CD4-positive, alpha-beta memory T cell (primary cell): Measurements from ENCODE around the gene NES. TPM values are rescaled to one million over a fixed set of nuclear protein-coding genes. Genes with fewer than 3 reads are reported as not detected.

Source experiments
- CTCF ChIA-PET: fragments of 350-600 bp; sonication (Branson Sonifier 250); formaldehyde crosslinking; loops from one replicate; lab custom pipeline; 2021; ENCODE audit warnings: inconsistent platforms; ENCODE audit not compliant: partially characterized antibody; lab: Charles Lee
- POLR2A ChIA-PET: fragments of 350-600 bp; sonication (Branson Sonifier 250); formaldehyde crosslinking; loops from one replicate; lab custom pipeline; 2021; ENCODE audit not compliant: partially characterized antibody; lab: Charles Lee
- DNase-seq, 5 donors: peaks; one replicate each; pipeline versions ENCODE4 v3.0.0 to v3.0.0-alpha.2; 2020 to 2022; ENCODE audit warnings: mixed read lengths in 1 of 5
- H3K27ac ChIP-seq: one replicate; pipeline ENCODE4 v1.7.0; 2013; ENCODE audit warnings: low read depth, low read length
- H3K27me3 ChIP-seq: 2 replicates; pipeline ENCODE4 v1.7.0; 2013; ENCODE audit warnings: mild to moderate bottlenecking, low read length, moderate library complexity; ENCODE audit not compliant: insufficient read depth
- H3K36me3 ChIP-seq: 2 replicates; pipeline ENCODE4 v1.7.0; 2013; ENCODE audit warnings: mild to moderate bottlenecking, low read length, moderate library complexity; ENCODE audit not compliant: insufficient read depth
- H3K4me1 ChIP-seq: 2 replicates; pipeline ENCODE4 v1.7.0; 2013; ENCODE audit warnings: mild to moderate bottlenecking, low read length, moderate library complexity; ENCODE audit not compliant: insufficient read depth
- H3K4me3 ChIP-seq, 2 donors: one replicate each; pipeline ENCODE4 v1.7.0; 2013; ENCODE audit warnings: low read length in 2 of 2, mild to moderate bottlenecking in 1 of 2
- H3K9me3 ChIP-seq, 2 donors: one replicate each; pipeline ENCODE4 v1.7.0; 2013; ENCODE audit warnings: low read length in 2 of 2, control low read depth in 1 of 2; ENCODE audit not compliant: control insufficient read depth in 1 of 2
- H3K27ac Mint-ChIP-seq, 7 donors: one replicate each; pipeline ENCODE4 v1.8.0; 2020 to 2021; ENCODE audit warnings: mixed read lengths in 7 of 7, mild to moderate bottlenecking in 6 of 7, inconsistent platforms in 3 of 7, moderate library complexity in 3 of 7
- H3K27me3 Mint-ChIP-seq, 2 donors: one replicate each; pipeline ENCODE4 v1.8.0; 2020 to 2021; ENCODE audit warnings: mixed read lengths in 2 of 2
- H3K36me3 Mint-ChIP-seq, 2 donors: one replicate each; pipeline ENCODE4 v1.8.0; 2020 to 2021; ENCODE audit warnings: mixed read lengths in 2 of 2, inconsistent platforms in 1 of 2, mild to moderate bottlenecking in 1 of 2
- H3K4me1 Mint-ChIP-seq, 4 donors: one replicate each; pipeline ENCODE4 v1.8.0; 2020 to 2021; ENCODE audit warnings: mixed read lengths in 4 of 4, mild to moderate bottlenecking in 1 of 4
- H3K4me3 Mint-ChIP-seq, 8 donors: one replicate each; pipeline ENCODE4 v1.8.0; 2020 to 2021; ENCODE audit warnings: mixed read lengths in 8 of 8, mild to moderate bottlenecking in 7 of 8, moderate library complexity in 6 of 8, inconsistent platforms in 3 of 8
- H3K9me3 Mint-ChIP-seq, 8 donors: one replicate each; pipeline ENCODE4 v1.8.0; 2020 to 2021; ENCODE audit warnings: mixed read lengths in 8 of 8, mild to moderate bottlenecking in 5 of 8, inconsistent platforms in 3 of 8, moderate library complexity in 1 of 8
- intact Hi-C: fragments of 100-400 bp; cut with micrococcal nuclease; formaldehyde crosslinking; loops from one replicate; pipeline ENCODE4 v1.15.1; 2023
- polyA plus RNA-seq, 2 donors: library from polyadenylated mRNA; unstranded; fragments of 300-500 nt; fragmentation: Illumina TruSeq; gene quantifications; one replicate each; pipeline ENCODE4 v1.2.3, GENCODE V29; 2021
- total RNA-seq, 2 experiments: library from RNA; stranded (reverse); gene quantifications; one replicate each; pipeline ENCODE4 v1.2.3, GENCODE V29; 2021

Gene NES
- total and polyA plus RNA-seq, 4 experiments from 2014 or later, result not detected

DNA sequence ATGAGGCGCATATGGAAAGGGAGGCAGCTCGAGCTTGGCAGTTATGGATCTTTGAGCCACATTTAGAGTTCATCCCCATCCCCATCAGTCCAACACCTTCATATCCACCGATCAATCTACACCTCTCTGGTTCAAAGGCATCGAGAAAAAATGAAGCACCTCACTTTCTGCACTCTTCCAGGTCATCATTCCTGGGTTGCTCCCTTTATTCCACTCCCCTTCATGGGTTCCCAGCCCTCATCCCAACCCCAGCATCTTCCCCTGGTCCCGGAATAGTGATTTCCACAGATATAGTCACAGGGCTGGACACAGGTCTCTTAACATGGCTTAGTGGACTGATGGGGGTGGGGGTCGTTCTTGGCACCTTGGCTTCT is 57.6 kb downstream of the NES start:
- peaks cover 27% of the 10 kb centered on the region for H3K27me3 ChIP-seq
- intact Hi-C loops, result no loop called here
- H3K4me1 Mint-ChIP-seq, result peaks cover 1 to 7% (median 4%) of the 10 kb centered on the region in 4 donors

DNA sequence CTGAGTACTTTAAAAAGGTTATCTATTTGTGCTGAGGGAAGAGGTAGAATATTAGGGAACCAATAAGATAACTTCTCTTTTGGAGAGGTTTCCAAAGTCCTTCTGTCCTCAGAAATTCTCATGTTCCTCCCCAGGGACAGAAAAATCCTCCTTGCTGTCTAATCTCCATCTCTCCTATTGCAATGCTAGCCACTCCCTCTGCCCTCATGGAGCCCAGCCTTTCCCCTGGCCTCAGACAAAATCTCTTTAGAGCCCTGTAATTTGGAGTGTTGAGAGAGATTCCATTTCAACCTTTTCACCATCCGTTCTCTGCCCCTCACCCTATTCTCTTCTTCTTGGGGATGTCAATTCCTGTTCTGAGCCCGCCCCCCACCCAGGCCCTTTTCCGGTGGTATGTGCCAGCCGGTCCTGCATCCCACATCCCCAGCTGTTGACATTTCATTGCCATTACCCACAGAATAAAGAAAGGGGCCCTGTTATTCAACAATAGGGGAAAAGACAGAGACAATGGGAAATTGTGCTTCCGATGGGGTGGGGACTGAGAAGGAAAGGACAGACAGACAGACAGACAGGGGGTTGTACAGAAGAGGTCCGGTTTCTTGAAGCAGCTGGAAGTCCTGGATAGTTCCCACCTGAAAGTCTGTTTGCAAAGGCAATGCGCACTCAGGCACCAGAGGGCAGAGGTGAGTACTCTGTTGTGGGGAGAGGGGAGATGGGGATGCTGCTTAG is 58.2 kb downstream of the NES start, which contains the start of gene HAPLN2:
Gene HAPLN2, plus strand, starts transcription at position 563 of the 729 bp plus-strand sequence. CDS start 4,076 bp downstream, outside the sequence.
- DNase-seq, result no peak
- H3K4me3 Mint-ChIP-seq, result no peak within 1 kb of the TSS
- peaks cover 29 to 52% of the 10 kb centered on the region in 2 donors for H3K27me3 Mint-ChIP-seq
- H3K4me1 Mint-ChIP-seq, result peaks cover 0 to 7% (median 2%) of the 10 kb centered on the region in 4 donors
- H3K4me3 ChIP-seq, result no peak within 1 kb of the TSS
- no peaks in the 10 kb centered on the region for H3K36me3 ChIP-seq
- intact Hi-C loops, result no loop called here
- H3K9me3 Mint-ChIP-seq, result peaks cover 0 to 2% (median 0%) of the 10 kb centered on the region in 8 donors
- ChIA-PET CTCF (interaction anchor here (1.4 to 1.6 kb wide), 3 partner anchors 11 to 87 kb away, joined by 3 to 5 read pairs (median 3); partner anchors contain the start of gene CRABP2), POLR2A (interaction anchor here (0.5 kb wide), 1 partner anchor 224 kb away, joined by 3 read pairs; no protein-coding TSS in a partner anchor)
- no peaks in the 10 kb centered on the region for H3K36me3 Mint-ChIP-seq
- H3K27me3 ChIP-seq, result peaks cover 23% of the 10 kb centered on the region
- H3K27ac ChIP-seq, result no peak within 1 kb of the TSS
- no peaks in the 10 kb centered on the region for H3K9me3 ChIP-seq
- peaks cover 4% of the 10 kb centered on the region for H3K4me1 ChIP-seq
- no peak within 1 kb of the TSS for H3K27ac Mint-ChIP-seq

More for the DNA sequence above, 57.6 kb downstream of the NES start:
- no peaks in the 10 kb centered on the region for H3K36me3 Mint-ChIP-seq
- H3K4me3 ChIP-seq, result no peak overlapping the region
- DNase-seq, result no peak
- no peak overlapping the region for H3K27ac Mint-ChIP-seq
- H3K9me3 ChIP-seq, result no peaks in the 10 kb centered on the region
- peaks cover 0 to 2% (median 0%) of the 10 kb centered on the region in 8 donors for H3K9me3 Mint-ChIP-seq
- POLR2A ChIA-PET, result interaction anchor here (0.5 kb wide), 1 partner anchor 224 kb away, joined by 3 read pairs; no protein-coding TSS in a partner anchor
- no peaks in the 10 kb centered on the region for H3K36me3 ChIP-seq
- no peak overlapping the region for H3K27ac ChIP-seq
- peaks cover 9% of the 10 kb centered on the region for H3K4me1 ChIP-seq
- H3K4me3 Mint-ChIP-seq, result no peak overlapping the region
- CTCF ChIA-PET, result interaction anchor here (1.0 to 1.6 kb wide), 4 partner anchors 10 to 86 kb away, joined by 3 to 5 read pairs (median 3); partner anchors contain the start of gene CRABP2
- peaks cover 31 to 53% of the 10 kb centered on the region in 2 donors for H3K27me3 Mint-ChIP-seq

Other genes starting within 250 kb of the NES start
- gene MEF2D, start 176.6 kb downstream of the NES start, total RNA-seq, result 10 to 100 TPM; 65.0 to 69.6 TPM
- gene MEF2D, start 176.6 kb downstream of the NES start, polyA plus RNA-seq, result 10 to 100 TPM in 1 of 2 donors, 1 to 10 TPM in 1; 4.2 to 13.8 TPM
- not detected for gene IQGAP3, start 104.8 kb downstream of the NES start, total RNA-seq
- gene IQGAP3, start 104.8 kb downstream of the NES start, polyA plus RNA-seq, result not detected
- under 1 TPM; 0.84 to 0.91 TPM for gene TTC24, start 97.7 kb downstream of the NES start, total RNA-seq
- gene TTC24, start 97.7 kb downstream of the NES start, polyA plus RNA-seq, result under 1 TPM in 1 of 2 donors, not detected in 1; 0.12 TPM
- gene NAXE, start 85.6 kb downstream of the NES start, total RNA-seq, result 10 to 100 TPM; 46.7 to 49.5 TPM
- gene NAXE, start 85.6 kb downstream of the NES start, polyA plus RNA-seq, result 100 to 1,000 TPM in 1 of 2 donors, 10 to 100 TPM in 1; 93.3 to 152 TPM
- gene GPATCH4, start 75.9 kb downstream of the NES start, total RNA-seq, result 10 to 100 TPM; 26.9 to 30.7 TPM
- gene GPATCH4, start 75.9 kb downstream of the NES start, polyA plus RNA-seq, result 10 to 100 TPM in 1 of 2 donors, 1 to 10 TPM in 1; 8.1 to 58.5 TPM
- not detected for gene HAPLN2, start 58.0 kb downstream of the NES start, total RNA-seq
- gene HAPLN2, start 58.0 kb downstream of the NES start, polyA plus RNA-seq, result not detected
- not detected for gene BCAN, start 35.3 kb downstream of the NES start, total RNA-seq
- not detected for gene BCAN, start 35.3 kb downstream of the NES start, polyA plus RNA-seq
- under 1 TPM; 0.55 to 0.61 TPM for gene CRABP2, start 28.2 kb upstream of the NES start, total RNA-seq
- under 1 TPM in 1 of 2 donors, not detected in 1; 0.21 TPM for gene CRABP2, start 28.2 kb upstream of the NES start, polyA plus RNA-seq
- 10 to 100 TPM; 30.5 to 35.7 TPM for gene METTL25B, start 51.1 kb upstream of the NES start, total RNA-seq
- 1 to 10 TPM; 4.6 to 7.5 TPM for gene METTL25B, start 51.1 kb upstream of the NES start, polyA plus RNA-seq
- 10 to 100 TPM; 47.9 to 53.1 TPM for gene ISG20L2, start 51.4 kb upstream of the NES start, total RNA-seq
- 10 to 100 TPM; 11.4 to 19.3 TPM for gene ISG20L2, start 51.4 kb upstream of the NES start, polyA plus RNA-seq
- gene MRPL24, start 63.7 kb upstream of the NES start, total RNA-seq, result 10 to 100 TPM; 44.1 to 47.4 TPM
- 100 to 1,000 TPM in 1 of 2 donors, 10 to 100 TPM in 1; 86.7 to 150 TPM for gene MRPL24, start 63.7 kb upstream of the NES start, polyA plus RNA-seq
- gene HDGF, start 74.3 kb upstream of the NES start, total RNA-seq, result 10 to 100 TPM; 93.3 to 97.0 TPM
- gene HDGF, start 74.3 kb upstream of the NES start, polyA plus RNA-seq, result 10 to 100 TPM; 23.8 to 49.3 TPM
- 10 to 100 TPM; 60.9 to 61.3 TPM for gene PRCC, start 90.1 kb upstream of the NES start, total RNA-seq
- gene PRCC, start 90.1 kb upstream of the NES start, polyA plus RNA-seq, result 10 to 100 TPM; 32.8 to 52.7 TPM
- 10 to 100 TPM; 55.1 to 63.6 TPM for gene SH2D2A, start 139.4 kb upstream of the NES start, total RNA-seq
- 10 to 100 TPM; 29.1 to 53.9 TPM for gene SH2D2A, start 139.4 kb upstream of the NES start, polyA plus RNA-seq
- under 1 TPM in 1 of 2 experiments, not detected in 1; 0.06 TPM for gene INSRR, start 181.7 kb upstream of the NES start, total RNA-seq
- not detected for gene INSRR, start 181.7 kb upstream of the NES start, polyA plus RNA-seq
- under 1 TPM in 1 of 2 experiments, not detected in 1; 0.23 TPM for gene NTRK1, start 183.5 kb upstream of the NES start, total RNA-seq
- gene NTRK1, start 183.5 kb upstream of the NES start, polyA plus RNA-seq, result not detected
- under 1 TPM; 0.32 to 0.36 TPM for gene PEAR1, start 216.3 kb upstream of the NES start, total RNA-seq
- gene PEAR1, start 216.3 kb upstream of the NES start, polyA plus RNA-seq, result not detected
- gene LRRC71, start 243.2 kb upstream of the NES start, total RNA-seq, result not detected
- gene LRRC71, start 243.2 kb upstream of the NES start, polyA plus RNA-seq, result not detected